ENCODE results near the gene CELF4.

CELF4 gene

GRCh38 chr18:37521510-37522465 is 43.8 kb downstream of the CELF4 start:
- DNase-seq, result no peak

- no peak for DNase-seq
Measured at GRCh38 chr18:37520508-37520907, 45.1 kb downstream of the CELF4 start.

GRCh38 chr18:37519510-37520135 is 46.0 kb downstream of the CELF4 start:
- DNase-seq, result no peak

DNA sequence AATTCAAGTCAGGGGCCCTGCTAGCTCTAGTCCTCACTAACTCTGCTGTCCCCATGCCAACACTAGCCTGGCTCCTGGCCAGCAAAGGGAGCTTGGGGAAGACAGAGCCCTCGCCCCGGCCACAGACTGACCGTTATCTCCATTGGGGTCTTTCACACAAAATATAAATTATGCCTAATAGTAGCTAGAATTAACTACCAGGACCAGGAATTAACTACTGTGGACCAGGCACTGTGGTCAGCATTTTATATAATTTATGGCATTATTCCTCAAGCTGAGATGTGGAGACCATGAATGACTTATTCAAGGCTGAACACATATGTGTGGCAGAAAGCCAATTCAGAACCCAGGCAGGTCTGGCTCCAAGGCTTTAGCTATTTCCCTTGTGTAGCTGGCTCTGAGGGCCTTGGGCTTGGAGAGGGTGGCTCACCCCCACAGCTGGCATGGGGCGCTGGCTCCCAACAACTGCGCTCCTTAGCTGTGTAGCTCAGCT is 49.2 kb downstream of the CELF4 start:
- no peak for DNase-seq

DNA sequence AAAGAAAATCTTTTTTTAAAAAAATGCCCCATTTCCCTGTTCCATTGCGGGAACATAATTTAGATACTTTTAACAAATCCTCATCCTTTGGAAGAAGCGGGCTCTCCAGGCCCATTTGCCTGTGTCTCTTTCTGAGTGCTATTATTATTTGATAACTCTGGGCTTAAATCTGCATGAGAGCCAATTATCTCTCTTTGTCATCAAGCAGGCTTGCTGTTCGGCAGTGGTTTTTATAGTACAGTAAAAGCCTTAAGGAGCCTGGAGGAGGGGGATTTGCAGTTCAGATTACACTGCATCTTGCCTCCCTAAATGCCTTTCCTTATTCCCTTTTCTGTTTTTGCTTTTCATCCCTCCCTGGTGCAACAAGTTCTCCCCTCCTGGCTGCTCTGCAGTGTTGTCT is 50.6 kb downstream of the CELF4 start:
- no peak for DNase-seq

DNA sequence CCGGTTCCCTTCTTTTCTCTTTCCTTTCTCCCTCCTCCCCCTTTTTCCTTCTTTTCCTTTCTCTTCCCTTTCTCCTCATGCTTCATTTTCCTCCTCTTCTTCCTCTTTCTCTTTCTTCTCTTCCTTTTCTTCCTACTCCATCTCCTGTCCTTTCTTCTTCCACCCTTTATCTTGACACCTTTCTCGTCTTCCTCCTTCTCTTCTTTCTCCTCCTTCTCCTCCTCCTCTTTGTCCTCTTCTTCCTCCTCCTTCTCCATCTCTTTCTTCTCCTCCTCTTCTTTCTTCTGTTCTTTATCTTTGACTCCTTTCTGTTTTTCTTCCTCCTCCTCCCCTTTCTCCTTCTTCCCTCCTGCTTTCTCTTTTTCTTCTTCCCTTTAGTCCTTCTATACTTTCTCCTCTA is 53.2 kb downstream of the CELF4 start:
- no peak for DNase-seq

GRCh38 chr18:37511721-37512298 is 53.8 kb downstream of the CELF4 start:
- DNase-seq, result no peak

GRCh38 chr18:37509600-37509999 is 56.0 kb downstream of the CELF4 start:
- DNase-seq, result no peak

GRCh38 chr18:37508207-37508606 is 57.4 kb downstream of the CELF4 start:
- DNase-seq, result peak; percentile 9

DNA sequence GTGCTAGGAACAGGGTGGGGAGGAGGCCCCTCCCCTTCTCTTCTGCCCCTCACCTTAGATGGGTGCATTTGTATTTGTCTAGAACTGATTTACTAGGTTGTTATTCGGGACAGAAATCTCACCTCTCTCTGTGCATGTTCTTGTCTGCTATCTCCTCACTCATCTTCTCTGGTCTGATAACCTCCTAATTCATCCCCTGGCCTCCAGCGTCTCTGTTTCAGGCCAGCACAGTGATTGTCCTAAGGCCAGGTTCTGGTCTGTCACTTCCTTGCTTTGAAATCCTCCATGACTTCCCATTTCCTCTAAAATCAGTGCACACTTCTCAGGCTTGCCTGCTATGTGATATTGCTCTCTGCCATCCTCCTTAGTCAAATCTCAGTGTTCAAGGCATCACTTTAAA is 58.4 kb downstream of the CELF4 start:
- no peak for DNase-seq

- DNase-seq, result no peak
Measured at GRCh38 chr18:37506001-37506400, 59.6 kb downstream of the CELF4 start.

GRCh38 chr18:37505321-37505720 is 60.3 kb downstream of the CELF4 start:
- DNase-seq, result no peak

DNA sequence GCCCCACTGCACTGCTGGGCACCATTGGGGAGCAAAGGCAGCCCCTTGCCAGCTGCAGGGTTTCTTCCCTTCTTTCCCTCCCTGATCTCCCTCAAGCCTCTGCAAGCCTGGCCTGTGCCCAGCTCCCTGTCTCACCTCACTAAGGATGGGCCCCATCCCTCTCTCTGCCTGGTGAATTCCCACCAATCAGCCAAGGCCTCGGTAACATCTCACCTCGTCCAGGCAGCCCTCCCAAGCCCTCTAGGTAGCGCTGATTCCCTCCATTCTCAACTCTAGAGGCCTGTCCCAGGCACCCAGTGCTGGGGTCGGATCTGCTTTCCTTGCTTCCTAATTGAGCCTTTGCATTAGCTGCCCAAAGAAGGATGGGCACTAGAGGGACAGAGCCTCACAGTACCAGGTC is 63.0 kb downstream of the CELF4 start:
- DNase-seq, result no peak

GRCh38 chr18:37502036-37502435 is 63.6 kb downstream of the CELF4 start:
- DNase-seq, result no peak

GRCh38 chr18:37501136-37501535 is 64.5 kb downstream of the CELF4 start:
- DNase-seq, result no peak

DNA sequence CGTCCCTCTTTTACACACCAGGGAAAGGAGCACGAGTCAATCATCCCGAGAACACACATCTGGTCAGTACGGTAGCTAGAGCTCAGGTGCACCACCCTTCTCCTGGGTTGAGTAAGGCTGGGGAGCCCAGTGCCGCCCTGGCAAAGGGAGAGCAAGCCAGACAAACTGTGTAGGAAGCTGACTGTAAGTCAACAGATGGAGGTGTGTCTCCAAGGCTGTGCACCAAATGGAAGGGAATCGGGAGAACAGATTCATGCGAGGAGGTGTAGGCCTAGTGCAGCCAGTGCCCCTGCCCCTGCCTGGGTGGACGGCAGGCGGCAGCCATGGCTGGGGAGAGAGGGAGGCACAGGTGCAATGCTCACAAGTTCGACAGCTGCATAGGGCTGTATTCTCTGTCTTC is 65.7 kb downstream of the CELF4 start:
- DNase-seq, result no peak

DNA sequence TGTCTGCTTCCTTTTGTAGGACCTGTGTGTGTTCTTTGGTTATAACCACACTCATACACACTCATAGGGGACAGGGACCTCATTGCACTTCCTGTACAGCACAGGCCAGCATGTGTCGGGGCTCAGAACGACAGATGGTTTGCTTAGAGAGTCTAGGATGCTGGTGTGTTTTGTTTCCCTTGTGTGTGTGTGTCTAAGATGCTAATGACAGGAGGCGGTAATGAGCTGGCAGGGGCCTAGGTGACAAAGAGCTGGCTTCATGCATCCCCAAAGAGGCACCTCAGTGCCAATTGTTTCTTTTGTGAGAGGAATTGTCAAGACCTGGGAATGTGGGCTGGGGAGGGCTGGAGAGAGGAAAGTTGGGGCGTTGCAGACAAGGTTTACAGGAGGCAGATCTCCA is 66.6 kb downstream of the CELF4 start:
- DNase-seq, result no peak

GRCh38 chr18:37497853-37498518 is 67.6 kb downstream of the CELF4 start:
- DNase-seq, result no peak

DNA sequence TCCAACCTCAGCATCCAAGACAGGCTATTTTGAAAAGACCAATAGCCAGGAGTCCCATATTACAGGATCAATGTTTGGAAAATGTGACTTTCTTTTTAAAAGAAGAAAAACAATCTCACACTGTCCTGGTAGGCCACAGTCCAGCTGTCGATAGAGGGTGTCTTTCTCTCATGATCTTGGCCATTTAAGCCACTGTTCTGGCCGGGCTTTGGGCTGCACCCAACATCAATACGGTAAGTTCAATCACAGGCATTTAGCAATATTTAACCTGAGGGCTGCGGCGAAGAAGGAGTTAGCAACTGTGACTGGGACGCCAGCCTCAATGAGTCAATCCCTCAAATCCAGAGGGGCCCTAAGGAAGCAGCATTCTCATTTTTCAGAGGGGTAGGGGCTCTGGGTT is 69.0 kb downstream of the CELF4 start:
- DNase-seq, result no peak

GRCh38 chr18:37495354-37495753 is 70.2 kb downstream of the CELF4 start:
- DNase-seq, result no peak

GRCh38 chr18:37494406-37494805 is 71.2 kb downstream of the CELF4 start:
- DNase-seq, result no peak

DNA sequence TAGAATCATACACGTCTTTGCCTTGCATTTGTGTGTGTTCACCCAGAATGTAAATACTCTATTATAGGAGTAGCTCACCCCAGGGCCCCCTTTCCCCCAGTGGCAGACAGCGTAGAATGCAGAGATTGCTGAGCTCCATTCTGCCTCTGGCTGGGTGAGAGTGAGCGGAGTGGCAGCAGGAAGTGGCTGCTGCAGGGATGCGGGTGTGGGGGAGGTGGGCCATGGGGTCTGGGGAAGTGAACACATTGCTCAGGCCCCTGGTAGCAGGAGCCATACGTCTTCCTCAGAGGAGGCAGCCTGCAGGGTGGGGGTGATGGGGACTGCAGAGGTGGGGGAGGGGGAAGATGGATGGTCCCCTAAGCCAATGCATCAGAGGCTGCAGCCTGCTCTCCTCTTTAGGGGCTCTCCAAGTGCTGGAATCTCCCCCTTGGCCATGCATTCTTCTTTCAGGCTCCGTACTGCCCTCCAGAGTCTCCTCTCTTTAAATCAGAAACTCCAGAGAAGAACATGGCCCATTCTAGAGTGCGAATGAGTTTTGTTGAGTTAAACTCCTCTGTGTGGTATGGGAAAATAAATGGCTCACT is 72.2 kb downstream of the CELF4 start:
- DNase-seq, result no peak

DNA sequence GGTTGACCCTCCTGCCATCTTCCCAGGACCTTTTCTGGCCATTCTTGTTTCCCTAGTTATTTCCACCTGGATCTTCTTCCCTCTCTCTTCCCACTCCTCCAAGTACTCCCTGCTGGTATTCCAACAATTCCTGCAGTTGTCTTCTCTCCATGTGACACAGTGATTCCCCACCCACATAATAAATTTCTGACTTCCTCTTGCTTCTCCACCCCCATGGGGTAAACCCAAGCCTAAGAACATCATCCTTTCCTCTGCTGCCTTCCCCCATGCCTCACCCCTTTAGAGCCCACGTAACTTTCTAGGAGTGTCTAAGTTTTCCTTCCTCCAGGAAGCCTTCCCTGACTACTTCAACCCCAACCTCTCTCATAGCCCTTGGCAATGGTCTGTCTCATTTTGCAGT is 72.6 kb downstream of the CELF4 start:
- no peak for DNase-seq

All from NCI-H1105 (cell line).